Activated naive CD8-positive, alpha-beta T cell treated with anti-CD3 and anti-CD28 coated beads for 36 hours (primary cell): Measurements from ENCODE around the gene JAK1. TPM values are rescaled to one million over a fixed set of nuclear protein-coding genes. Genes with fewer than 3 reads are reported as not detected.
A peak's percentile ranks its signal among the peaks of the same experiment; 100 is the strongest.
"Not testable (repeated sequence)": the region's sequence is repeated elsewhere in the genome, so short reads cannot be mapped to it uniquely, and the experiment has no call there.

Experiments
- DNase-seq: peaks from one replicate; pipeline ENCODE4 v3.0.0; 2021
- H3K27ac Mint-ChIP-seq: one replicate; pipeline ENCODE4 v1.8.0; 2022; ENCODE audit warnings: mild to moderate bottlenecking, moderate library complexity, mixed read lengths
- H3K27me3 Mint-ChIP-seq: one replicate; pipeline ENCODE4 v1.8.0; 2022; ENCODE audit warnings: mild to moderate bottlenecking, mixed read lengths
- H3K36me3 Mint-ChIP-seq: one replicate; pipeline ENCODE4 v1.8.0; 2021; ENCODE audit warnings: mild to moderate bottlenecking, mixed read lengths
- H3K4me1 Mint-ChIP-seq: one replicate; pipeline ENCODE4 v1.8.0; 2021; ENCODE audit warnings: mixed read lengths
- H3K4me3 Mint-ChIP-seq: one replicate; pipeline ENCODE4 v1.8.0; 2022; ENCODE audit warnings: mild to moderate bottlenecking, moderate library complexity, mixed read lengths
- H3K9me3 Mint-ChIP-seq: one replicate; pipeline ENCODE4 v1.8.0; 2022; ENCODE audit warnings: mixed read lengths
- total RNA-seq, 2 experiments: library from RNA; stranded (reverse); gene quantifications; one replicate each; pipeline ENCODE4 v1.2.3, GENCODE V29; 2021

JAK1 gene
- total RNA-seq, 2 experiments from 2014 or later = 85.6 to 88.0 TPM

DNA sequence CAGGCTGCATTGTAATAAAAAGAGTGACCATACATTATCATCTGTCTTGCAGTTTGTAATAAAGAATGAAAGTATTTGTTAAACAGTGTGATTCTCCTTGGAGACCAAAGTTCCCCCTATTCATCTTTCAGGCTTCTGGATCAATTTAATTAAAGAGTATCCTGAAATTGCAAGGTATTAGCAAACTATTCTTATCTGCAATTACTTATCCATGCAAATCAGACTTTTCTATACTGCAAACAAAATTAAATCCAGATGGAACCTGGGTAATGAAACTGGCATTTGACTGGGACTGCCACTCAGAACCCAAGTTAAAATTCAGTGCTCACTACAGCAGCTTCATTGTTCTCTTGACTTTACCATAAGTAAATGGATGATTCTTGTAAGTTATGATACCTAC, 37.1 kb downstream of the JAK1 start:
- peaks cover 75% of the 10 kb centered on the region for H3K4me1 Mint-ChIP-seq
- no peak for DNase-seq
- peaks cover 17% of the 10 kb centered on the region for H3K9me3 Mint-ChIP-seq
- no peak overlapping the region for H3K4me3 Mint-ChIP-seq
- H3K27me3 Mint-ChIP-seq = no peaks in the 10 kb centered on the region
- H3K27ac Mint-ChIP-seq = no peak overlapping the region
- peaks cover 43% of the 10 kb centered on the region for H3K36me3 Mint-ChIP-seq

DNA sequence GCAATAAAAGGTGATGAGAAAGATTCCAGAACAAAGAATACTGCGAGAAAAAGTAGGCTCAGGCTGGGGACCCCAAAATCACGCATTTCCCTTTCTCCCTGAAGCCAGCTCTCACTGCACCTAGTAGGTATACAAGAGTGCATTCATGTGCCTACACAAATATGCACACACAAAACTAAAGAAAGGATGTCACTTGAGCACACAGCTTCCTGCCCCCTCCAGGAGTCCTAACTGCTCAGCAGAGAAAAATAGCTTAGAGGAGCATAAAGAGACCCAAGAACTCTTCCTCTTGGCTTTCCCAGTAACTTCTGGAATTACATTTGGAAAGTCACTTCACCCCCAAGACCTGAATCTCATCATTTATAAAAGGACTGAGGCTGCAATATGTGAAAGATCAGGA, 38.0 kb downstream of the JAK1 start:
- no peak overlapping the region for H3K4me3 Mint-ChIP-seq
- no peak for DNase-seq
- H3K27ac Mint-ChIP-seq = no peak overlapping the region
- H3K27me3 Mint-ChIP-seq = no peaks in the 10 kb centered on the region
- H3K9me3 Mint-ChIP-seq = peaks cover 17% of the 10 kb centered on the region
- H3K4me1 Mint-ChIP-seq = peaks cover 74% of the 10 kb centered on the region
- H3K36me3 Mint-ChIP-seq = peaks cover 45% of the 10 kb centered on the region

DNA sequence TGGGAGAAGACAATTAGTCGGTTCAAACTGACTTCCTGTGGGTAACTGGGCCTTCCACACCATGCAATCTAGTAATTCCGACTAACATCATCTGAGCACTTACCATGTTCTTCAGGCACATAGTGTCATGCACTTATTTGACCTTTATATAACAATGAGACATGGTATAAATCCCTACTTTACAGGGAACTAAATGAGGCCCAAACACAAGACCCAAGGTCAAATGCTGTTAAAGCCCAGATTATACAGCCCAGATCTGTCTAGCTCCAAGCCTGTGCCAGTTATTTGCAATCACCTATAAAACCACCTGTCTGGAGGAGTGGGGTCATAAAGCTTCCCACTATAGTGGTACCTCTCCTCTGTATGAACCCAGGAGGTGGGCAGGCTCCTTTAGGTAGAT, 40.8 kb downstream of the JAK1 start:
- no peak overlapping the region for H3K4me3 Mint-ChIP-seq
- H3K9me3 Mint-ChIP-seq = peaks cover 9% of the 10 kb centered on the region
- no peak overlapping the region for H3K27ac Mint-ChIP-seq
- no peak for DNase-seq
- peaks cover 31% of the 10 kb centered on the region for H3K36me3 Mint-ChIP-seq
- H3K27me3 Mint-ChIP-seq = no peaks in the 10 kb centered on the region
- peaks cover 93% of the 10 kb centered on the region for H3K4me1 Mint-ChIP-seq

DNA sequence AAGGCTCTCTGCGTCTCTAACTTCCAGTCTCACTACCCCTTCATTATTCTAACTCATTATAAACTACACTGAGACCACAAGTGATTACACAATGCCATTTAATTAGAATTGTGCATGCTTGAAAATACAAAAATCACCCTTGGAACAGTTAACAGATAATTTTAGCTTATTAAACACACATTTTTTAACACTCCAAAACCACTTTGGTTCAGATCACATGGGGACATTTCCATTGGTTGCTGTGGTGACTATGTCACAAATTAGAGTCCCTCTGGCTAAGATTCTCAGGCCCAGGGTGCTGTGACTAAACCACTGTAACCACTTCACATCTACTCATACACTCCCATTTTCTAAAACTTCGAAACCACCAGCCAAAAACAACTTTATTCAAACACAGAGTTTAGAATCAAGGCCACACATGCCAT, 43.0 kb downstream of the JAK1 start:
- Mint-ChIP-seq H3K9me3 (peaks cover 2% of the 10 kb centered on the region), H3K27me3 (no peaks in the 10 kb centered on the region), H3K27ac (peak overlapping the region; percentile 89), H3K4me1 (peaks cover 94% of the 10 kb centered on the region), H3K4me3 (peak overlapping the region; percentile 22), H3K36me3 (peaks cover 34% of the 10 kb centered on the region)
- DNase-seq = peak; percentile 30

DNA sequence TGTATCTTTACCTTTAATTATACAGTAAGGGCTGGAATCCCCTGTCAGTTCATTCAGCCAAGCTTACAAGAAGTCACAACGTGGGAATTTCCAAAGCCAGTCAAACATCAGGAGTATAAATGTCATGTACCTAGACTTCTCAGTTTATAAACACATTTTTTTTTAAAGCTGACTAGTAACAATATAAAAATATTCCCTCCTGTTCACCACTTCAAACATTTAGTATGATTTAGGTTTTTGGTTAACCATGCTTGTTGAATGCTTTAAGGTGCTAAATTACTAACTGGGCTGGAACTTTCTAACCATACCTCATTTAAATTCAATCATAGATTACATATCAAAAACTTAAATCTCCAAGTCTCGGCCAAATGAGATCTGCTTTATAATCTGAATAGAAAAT, 44.0 kb downstream of the JAK1 start:
- H3K4me3 Mint-ChIP-seq = peak overlapping the region; percentile 49
- DNase-seq = no peak

DNA sequence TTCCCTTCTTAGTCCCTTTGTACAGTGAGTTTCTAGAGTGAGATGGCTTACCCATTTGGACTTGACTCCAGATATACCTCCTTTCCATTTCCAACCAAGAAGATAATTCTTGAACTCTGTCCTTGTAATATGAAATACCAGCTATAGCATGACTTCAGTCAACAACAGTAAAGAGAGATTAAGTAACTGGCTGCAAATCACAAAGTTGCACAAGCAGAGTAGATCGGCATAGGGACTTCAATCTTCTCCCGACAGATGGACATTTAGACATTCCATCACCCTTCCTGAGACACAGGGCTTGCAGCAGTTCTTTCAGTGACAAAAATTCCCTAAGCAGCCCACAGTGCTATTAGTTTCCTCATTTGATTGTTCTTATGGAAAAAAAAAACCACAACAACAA, 44.6 kb downstream of the JAK1 start:
- Mint-ChIP-seq H3K27me3 (no peaks in the 10 kb centered on the region), H3K27ac (peak overlapping the region; percentile 89), H3K36me3 (peaks cover 28% of the 10 kb centered on the region), H3K9me3 (peaks cover 2% of the 10 kb centered on the region), H3K4me3 (peak overlapping the region; percentile 49), H3K4me1 (peaks cover 92% of the 10 kb centered on the region)
- DNase-seq = no peak

More for the DNA sequence above, 44.0 kb downstream of the JAK1 start:
- peak overlapping the region; percentile 89 for H3K27ac Mint-ChIP-seq
- no peaks in the 10 kb centered on the region for H3K27me3 Mint-ChIP-seq
- peaks cover 92% of the 10 kb centered on the region for H3K4me1 Mint-ChIP-seq
- peaks cover 2% of the 10 kb centered on the region for H3K9me3 Mint-ChIP-seq
- H3K36me3 Mint-ChIP-seq = peaks cover 33% of the 10 kb centered on the region

DNA sequence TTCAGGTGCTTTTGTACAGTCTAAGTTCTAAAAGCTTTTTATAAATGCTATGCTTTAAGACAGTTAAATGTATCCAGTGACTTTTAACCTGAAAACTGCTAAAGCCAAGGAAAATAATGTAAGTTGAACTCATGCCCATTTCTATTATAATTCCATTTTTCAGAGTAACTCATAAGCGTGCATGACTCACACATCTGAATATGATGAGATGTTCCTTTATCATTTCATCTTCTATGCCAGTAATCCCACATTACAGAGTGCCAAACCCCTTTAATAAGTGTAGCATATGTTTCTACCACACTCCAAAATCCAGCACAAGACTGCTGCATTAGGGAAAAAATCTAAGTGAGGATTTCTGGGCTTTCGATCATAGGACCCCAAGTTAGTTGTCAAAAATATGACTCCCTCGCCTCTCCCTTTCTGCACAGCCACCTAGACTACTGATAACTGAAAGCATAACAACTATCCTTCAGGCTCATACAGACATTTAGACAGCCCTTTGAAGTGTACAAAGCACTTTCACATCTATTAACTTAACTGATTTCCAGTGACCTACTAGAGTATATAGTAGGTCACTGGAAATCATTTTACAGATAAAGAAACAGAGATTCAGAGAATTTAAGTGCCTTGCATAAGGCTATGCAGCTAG, 45.3 kb downstream of the JAK1 start:
- Mint-ChIP-seq H3K4me3 (no peak overlapping the region), H3K27ac (peak overlapping the region; percentile 89), H3K4me1 (peaks cover 92% of the 10 kb centered on the region), H3K36me3 (peaks cover 23% of the 10 kb centered on the region), H3K27me3 (no peaks in the 10 kb centered on the region), H3K9me3 (peaks cover 2% of the 10 kb centered on the region)
- no peak for DNase-seq

DNA sequence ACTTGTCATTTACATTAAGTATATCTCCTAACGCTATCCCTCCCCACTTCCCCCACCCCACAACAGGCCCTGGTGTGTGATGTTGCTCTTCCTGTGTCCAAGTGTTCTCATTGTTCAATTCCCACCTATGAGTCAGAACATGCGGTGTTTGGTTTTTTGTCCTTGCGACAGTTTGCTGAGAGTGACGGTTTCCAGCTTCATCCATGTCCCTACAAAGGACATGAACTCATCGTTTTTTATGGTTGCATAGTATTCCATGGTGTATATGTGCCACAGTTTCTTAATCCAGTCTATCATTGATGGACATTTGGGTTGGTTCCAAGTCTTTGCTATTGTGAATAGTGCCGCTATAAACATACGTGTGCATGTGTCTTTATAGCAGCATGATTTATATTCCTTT, 47.2 kb downstream of the JAK1 start:
- Mint-ChIP-seq H3K36me3 (peaks cover 17% of the 10 kb centered on the region), H3K4me1 (peaks cover 87% of the 10 kb centered on the region)
- not testable (repeated sequence) for H3K4me3 Mint-ChIP-seq, H3K27ac Mint-ChIP-seq, H3K27me3 Mint-ChIP-seq, H3K9me3 Mint-ChIP-seq, DNase-seq

DNA sequence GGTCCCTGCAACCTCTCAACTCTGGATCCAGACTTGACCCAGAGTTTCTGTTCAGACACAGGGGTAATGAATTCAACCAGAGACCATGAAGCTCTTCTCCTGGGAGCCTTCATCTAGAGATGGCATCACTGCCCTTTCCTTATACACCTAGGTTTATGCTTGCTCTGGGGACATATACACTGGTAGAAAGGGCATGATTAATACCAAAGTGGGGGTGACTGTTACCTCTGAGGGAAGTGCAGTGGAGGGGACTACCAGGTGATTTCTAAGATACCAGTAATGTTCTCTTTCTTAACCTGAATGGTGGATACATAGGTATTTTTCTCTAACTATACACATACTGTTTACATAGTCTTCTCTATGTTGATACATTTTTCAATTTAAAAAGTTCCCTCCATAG, 48.4 kb downstream of the JAK1 start:
- H3K27me3 Mint-ChIP-seq = no peaks in the 10 kb centered on the region
- peaks cover 86% of the 10 kb centered on the region for H3K4me1 Mint-ChIP-seq
- H3K4me3 Mint-ChIP-seq = no peak overlapping the region
- H3K36me3 Mint-ChIP-seq = peaks cover 16% of the 10 kb centered on the region
- peaks cover 2% of the 10 kb centered on the region for H3K9me3 Mint-ChIP-seq
- no peak for DNase-seq
- H3K27ac Mint-ChIP-seq = peak overlapping the region; percentile 42

DNA sequence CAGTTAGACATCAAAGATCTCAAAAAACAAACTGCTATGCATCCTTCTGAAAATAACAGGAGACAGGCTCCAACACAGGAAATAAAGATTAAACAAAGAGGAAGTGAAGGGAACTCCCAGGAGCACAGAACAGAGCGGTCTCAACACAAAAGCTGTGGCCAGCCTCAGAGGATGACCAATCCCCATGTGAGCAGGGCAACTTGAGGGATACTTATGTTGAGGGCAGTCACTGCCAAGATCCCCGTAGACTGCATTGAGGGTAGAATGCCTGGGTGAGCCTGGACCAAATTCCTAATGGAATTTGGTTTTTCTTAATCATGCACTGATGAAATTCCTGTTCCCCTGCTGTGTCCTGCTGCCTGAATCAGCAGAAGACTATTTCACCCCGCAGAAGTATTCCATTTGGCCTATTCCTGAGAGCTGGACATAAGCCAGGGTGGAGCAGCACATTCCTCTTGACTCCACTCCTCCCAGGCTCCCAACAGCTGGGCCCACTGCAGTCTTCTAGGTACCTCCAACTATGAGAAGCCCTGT, 49.0 kb downstream of the JAK1 start:
- H3K9me3 Mint-ChIP-seq = peaks cover 2% of the 10 kb centered on the region
- H3K4me1 Mint-ChIP-seq = peaks cover 86% of the 10 kb centered on the region
- H3K4me3 Mint-ChIP-seq = peak overlapping the region; percentile 2
- H3K27ac Mint-ChIP-seq = peak overlapping the region; percentile 42
- DNase-seq = no peak
- peaks cover 16% of the 10 kb centered on the region for H3K36me3 Mint-ChIP-seq
- no peaks in the 10 kb centered on the region for H3K27me3 Mint-ChIP-seq

DNA sequence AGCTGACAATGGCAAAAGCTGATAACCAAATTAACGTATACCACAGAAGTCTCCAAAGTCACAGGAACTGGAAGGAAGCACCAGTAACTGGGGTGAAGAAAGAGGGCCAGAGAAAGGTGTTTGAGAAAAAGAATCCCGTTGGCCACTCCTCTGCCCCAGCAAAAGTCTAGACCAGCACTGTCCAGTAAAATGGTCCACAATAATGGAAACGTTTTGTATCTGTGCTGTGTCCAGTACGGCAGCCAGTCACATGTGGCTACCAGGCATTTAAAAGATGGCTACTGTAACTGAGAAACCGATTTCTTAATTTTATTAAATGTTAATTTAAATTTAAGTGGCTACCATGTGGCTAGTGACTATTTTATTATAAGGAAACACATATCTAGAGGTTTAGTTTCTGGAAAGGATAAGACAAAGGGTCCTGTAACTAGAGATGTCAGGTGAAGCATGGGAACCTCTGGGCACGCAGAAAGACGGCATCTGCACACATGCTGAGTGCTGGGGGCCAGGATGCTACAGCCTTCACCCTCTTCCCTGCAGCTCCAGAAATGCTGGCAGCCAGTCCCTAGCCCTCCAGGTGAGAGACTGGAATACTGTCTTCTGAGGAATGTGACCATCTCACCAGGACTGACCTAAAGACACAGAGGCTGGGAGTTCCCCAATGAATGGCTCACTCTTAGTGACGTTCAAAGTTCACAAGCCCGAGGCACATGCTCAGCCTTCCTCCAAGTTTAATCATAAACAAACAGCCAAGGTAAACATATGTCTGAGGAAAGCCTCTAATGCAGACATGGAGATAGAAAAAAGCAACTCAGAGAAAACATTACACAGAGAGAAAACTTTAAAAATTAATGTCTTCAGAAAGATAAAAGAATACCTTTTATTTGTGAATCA, 50.7 kb downstream of the JAK1 start:
- Mint-ChIP-seq H3K4me1 (peaks cover 85% of the 10 kb centered on the region), H3K27me3 (no peaks in the 10 kb centered on the region), H3K9me3 (peaks cover 2% of the 10 kb centered on the region), H3K4me3 (no peak overlapping the region), H3K36me3 (peaks cover 18% of the 10 kb centered on the region), H3K27ac (no peak overlapping the region)
- no peak for DNase-seq

DNA sequence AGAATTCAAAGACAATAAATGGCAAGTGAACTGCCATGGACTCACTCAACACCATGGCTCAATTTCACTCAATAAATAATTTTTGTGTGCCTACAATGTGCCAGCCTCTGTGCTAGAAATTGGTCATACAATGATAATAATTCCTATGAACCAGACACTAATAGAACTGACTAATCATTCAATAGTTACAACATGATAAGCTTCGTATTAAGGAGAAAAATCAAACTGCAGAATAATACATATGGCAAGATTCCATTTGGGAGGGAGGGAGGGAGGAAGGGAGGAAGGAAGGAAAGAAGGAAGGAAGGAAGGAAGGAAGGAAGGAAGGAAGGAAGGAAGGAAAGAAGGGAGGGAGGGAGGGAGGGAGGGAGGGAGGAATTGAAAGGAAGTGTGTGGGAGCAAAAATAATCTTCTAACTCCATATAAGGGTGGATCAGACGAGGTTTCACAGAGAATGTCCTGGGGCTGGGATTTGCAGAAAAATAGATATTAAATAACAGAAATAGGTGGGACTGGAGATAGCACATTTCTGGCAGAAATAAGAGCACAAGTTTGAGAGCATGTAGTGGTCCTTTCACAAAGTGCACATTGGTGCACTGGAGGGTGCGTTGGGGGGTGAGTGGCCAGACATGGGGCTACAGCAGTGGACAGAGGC, 52.9 kb downstream of the JAK1 start:
- H3K27ac Mint-ChIP-seq = peak overlapping the region; percentile 43
- no peaks in the 10 kb centered on the region for H3K27me3 Mint-ChIP-seq
- H3K36me3 Mint-ChIP-seq = peaks cover 10% of the 10 kb centered on the region
- DNase-seq = no peak
- H3K9me3 Mint-ChIP-seq = no peaks in the 10 kb centered on the region
- peaks cover 84% of the 10 kb centered on the region for H3K4me1 Mint-ChIP-seq
- H3K4me3 Mint-ChIP-seq = no peak overlapping the region

DNA sequence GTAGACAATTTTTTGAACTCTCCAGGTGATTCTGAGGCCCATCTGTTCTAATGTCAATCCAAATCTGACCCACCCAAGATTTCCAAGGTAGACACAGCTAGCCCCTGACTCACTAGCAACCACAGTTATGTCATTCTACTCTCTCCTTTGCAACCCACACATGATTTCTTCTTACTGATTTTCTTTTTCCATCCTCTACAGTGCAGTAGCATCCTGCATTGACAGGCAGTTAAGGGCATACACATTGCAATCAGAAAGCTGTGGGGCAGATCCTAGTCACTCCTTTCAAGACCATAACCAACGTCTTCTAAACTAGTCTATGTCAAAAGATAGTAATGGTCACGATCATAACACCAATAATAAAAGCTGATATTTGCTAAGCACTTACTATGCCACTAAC, 54.2 kb downstream of the JAK1 start:
- H3K4me3 Mint-ChIP-seq = peak overlapping the region; percentile 40
- no peak for DNase-seq
- peak overlapping the region; percentile 82 for H3K27ac Mint-ChIP-seq
- peaks cover 8% of the 10 kb centered on the region for H3K36me3 Mint-ChIP-seq
- no peaks in the 10 kb centered on the region for H3K27me3 Mint-ChIP-seq
- H3K9me3 Mint-ChIP-seq = no peaks in the 10 kb centered on the region
- H3K4me1 Mint-ChIP-seq = peaks cover 83% of the 10 kb centered on the region

DNA sequence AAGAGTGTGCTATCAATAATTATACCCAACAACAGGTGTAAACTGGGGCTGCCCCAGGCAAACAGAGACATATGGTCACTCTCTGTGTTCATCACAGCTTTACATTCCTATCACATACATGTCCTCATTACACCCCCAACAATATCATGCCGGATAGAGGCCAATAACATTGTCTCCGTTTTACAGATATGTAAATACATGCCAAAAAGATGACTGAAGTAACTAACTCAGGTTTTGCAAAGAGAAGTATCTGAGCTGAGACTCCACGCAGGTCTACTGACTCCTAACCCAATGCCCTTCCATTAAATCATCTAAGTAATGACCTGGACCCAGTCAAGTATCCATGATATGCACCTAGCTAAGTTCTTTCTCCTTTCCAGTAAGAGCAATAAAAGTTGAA, 55.0 kb downstream of the JAK1 start:
- peaks cover 83% of the 10 kb centered on the region for H3K4me1 Mint-ChIP-seq
- H3K27ac Mint-ChIP-seq = no peak overlapping the region
- no peak for DNase-seq
- no peaks in the 10 kb centered on the region for H3K9me3 Mint-ChIP-seq
- H3K27me3 Mint-ChIP-seq = no peaks in the 10 kb centered on the region
- H3K4me3 Mint-ChIP-seq = no peak overlapping the region
- H3K36me3 Mint-ChIP-seq = peaks cover 11% of the 10 kb centered on the region

DNA sequence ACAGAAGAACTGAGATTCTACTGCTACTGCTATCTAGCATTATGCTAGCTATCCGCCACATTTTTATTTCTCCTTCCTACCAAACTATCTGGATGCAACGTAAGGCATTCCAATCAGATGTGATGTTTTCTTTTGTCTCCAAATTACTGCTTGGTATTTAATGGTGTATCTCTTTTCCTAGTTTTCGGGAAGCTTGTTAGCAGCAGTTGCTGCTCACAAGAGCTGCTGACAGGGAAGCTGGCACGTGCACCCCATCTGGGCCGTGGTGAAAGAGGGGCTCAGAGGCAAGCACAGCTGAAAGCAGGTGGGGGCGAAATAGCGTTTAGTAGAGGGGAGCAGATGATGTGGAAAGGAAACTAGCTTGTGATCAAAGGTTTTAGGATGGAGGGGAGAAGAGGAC, 57.3 kb downstream of the JAK1 start:
- H3K4me3 Mint-ChIP-seq = peak overlapping the region; percentile 23
- H3K4me1 Mint-ChIP-seq = peaks cover 85% of the 10 kb centered on the region
- H3K27ac Mint-ChIP-seq = peak overlapping the region; percentile 30
- no peak for DNase-seq
- H3K9me3 Mint-ChIP-seq = no peaks in the 10 kb centered on the region
- peaks cover 13% of the 10 kb centered on the region for H3K36me3 Mint-ChIP-seq
- H3K27me3 Mint-ChIP-seq = no peaks in the 10 kb centered on the region
